ENCODE measurements around the gene LINGO4.

DNA sequence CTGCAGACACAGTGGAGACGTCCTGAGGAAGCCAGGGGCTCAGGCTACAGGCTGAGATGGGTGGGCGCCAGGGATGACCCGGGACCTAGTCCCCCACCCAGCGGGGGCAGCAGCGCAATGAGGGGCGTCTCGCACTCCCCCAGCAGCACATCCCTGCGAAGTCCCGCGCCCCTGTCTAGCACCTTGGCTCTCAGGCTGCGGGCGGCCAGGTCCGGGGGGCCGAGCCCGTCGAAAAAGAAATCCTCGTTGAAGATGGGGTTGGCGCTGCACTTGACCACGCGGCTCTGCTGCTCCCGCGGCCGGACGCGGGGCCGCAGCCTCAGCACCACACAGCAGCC, 32.6 kb upstream of the LINGO4 start:
- no peak for TF ChIP-seq ZNF16 (tag by site-specific recombination; IDR thresholded peaks at IDR 0.05; ENCODE audit: low read depth)
- TF ChIP-seq, protein P1, sequence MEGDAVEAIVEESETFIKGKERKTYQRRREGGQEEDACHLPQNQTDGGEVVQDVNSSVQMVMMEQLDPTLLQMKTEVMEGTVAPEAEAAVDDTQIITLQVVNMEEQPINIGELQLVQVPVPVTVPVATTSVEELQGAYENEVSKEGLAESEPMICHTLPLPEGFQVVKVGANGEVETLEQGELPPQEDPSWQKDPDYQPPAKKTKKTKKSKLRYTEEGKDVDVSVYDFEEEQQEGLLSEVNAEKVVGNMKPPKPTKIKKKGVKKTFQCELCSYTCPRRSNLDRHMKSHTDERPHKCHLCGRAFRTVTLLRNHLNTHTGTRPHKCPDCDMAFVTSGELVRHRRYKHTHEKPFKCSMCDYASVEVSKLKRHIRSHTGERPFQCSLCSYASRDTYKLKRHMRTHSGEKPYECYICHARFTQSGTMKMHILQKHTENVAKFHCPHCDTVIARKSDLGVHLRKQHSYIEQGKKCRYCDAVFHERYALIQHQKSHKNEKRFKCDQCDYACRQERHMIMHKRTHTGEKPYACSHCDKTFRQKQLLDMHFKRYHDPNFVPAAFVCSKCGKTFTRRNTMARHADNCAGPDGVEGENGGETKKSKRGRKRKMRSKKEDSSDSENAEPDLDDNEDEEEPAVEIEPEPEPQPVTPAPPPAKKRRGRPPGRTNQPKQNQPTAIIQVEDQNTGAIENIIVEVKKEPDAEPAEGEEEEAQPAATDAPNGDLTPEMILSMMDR (tag by site-specific recombination; IDR thresholded peaks at IDR 0.05), result no peak
- TF ChIP-seq, protein P2, sequence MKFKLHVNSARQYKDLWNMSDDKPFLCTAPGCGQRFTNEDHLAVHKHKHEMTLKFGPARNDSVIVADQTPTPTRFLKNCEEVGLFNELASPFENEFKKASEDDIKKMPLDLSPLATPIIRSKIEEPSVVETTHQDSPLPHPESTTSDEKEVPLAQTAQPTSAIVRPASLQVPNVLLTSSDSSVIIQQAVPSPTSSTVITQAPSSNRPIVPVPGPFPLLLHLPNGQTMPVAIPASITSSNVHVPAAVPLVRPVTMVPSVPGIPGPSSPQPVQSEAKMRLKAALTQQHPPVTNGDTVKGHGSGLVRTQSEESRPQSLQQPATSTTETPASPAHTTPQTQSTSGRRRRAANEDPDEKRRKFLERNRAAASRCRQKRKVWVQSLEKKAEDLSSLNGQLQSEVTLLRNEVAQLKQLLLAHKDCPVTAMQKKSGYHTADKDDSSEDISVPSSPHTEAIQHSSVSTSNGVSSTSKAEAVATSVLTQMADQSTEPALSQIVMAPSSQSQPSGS (tag by site-specific recombination; IDR thresholded peaks at IDR 0.05; ENCODE audit: low read depth), result no peak
- TF ChIP-seq, protein P3, sequence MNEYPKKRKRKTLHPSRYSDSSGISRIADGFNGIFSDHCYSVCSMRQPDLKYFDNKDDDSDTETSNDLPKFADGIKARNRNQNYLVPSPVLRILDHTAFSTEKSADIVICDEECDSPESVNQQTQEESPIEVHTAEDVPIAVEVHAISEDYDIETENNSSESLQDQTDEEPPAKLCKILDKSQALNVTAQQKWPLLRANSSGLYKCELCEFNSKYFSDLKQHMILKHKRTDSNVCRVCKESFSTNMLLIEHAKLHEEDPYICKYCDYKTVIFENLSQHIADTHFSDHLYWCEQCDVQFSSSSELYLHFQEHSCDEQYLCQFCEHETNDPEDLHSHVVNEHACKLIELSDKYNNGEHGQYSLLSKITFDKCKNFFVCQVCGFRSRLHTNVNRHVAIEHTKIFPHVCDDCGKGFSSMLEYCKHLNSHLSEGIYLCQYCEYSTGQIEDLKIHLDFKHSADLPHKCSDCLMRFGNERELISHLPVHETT (tag by site-specific recombination; IDR thresholded peaks at IDR 0.05), result no peak
- TF ChIP-seq ZNF324 (tag by site-specific recombination; IDR thresholded peaks at IDR 0.05), result no peak
- no peak for TF ChIP-seq ZNF23 (tag by site-specific recombination; IDR thresholded peaks at IDR 0.05; ENCODE audit: borderline replicate concordance)
- TF ChIP-seq ZNF548 (tag by site-specific recombination; IDR thresholded peaks at IDR 0.05), result no peak
- TF ChIP-seq, protein P4, sequence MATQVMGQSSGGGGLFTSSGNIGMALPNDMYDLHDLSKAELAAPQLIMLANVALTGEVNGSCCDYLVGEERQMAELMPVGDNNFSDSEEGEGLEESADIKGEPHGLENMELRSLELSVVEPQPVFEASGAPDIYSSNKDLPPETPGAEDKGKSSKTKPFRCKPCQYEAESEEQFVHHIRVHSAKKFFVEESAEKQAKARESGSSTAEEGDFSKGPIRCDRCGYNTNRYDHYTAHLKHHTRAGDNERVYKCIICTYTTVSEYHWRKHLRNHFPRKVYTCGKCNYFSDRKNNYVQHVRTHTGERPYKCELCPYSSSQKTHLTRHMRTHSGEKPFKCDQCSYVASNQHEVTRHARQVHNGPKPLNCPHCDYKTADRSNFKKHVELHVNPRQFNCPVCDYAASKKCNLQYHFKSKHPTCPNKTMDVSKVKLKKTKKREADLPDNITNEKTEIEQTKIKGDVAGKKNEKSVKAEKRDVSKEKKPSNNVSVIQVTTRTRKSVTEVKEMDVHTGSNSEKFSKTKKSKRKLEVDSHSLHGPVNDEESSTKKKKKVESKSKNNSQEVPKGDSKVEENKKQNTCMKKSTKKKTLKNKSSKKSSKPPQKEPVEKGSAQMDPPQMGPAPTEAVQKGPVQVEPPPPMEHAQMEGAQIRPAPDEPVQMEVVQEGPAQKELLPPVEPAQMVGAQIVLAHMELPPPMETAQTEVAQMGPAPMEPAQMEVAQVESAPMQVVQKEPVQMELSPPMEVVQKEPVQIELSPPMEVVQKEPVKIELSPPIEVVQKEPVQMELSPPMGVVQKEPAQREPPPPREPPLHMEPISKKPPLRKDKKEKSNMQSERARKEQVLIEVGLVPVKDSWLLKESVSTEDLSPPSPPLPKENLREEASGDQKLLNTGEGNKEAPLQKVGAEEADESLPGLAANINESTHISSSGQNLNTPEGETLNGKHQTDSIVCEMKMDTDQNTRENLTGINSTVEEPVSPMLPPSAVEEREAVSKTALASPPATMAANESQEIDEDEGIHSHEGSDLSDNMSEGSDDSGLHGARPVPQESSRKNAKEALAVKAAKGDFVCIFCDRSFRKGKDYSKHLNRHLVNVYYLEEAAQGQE (tag by site-specific recombination; IDR thresholded peaks at IDR 0.05), result no peak
- no peak for TF ChIP-seq ZBTB7A (tag by site-specific recombination; IDR thresholded peaks at IDR 0.05; ENCODE audit: low read depth)
- TF ChIP-seq, protein P5, sequence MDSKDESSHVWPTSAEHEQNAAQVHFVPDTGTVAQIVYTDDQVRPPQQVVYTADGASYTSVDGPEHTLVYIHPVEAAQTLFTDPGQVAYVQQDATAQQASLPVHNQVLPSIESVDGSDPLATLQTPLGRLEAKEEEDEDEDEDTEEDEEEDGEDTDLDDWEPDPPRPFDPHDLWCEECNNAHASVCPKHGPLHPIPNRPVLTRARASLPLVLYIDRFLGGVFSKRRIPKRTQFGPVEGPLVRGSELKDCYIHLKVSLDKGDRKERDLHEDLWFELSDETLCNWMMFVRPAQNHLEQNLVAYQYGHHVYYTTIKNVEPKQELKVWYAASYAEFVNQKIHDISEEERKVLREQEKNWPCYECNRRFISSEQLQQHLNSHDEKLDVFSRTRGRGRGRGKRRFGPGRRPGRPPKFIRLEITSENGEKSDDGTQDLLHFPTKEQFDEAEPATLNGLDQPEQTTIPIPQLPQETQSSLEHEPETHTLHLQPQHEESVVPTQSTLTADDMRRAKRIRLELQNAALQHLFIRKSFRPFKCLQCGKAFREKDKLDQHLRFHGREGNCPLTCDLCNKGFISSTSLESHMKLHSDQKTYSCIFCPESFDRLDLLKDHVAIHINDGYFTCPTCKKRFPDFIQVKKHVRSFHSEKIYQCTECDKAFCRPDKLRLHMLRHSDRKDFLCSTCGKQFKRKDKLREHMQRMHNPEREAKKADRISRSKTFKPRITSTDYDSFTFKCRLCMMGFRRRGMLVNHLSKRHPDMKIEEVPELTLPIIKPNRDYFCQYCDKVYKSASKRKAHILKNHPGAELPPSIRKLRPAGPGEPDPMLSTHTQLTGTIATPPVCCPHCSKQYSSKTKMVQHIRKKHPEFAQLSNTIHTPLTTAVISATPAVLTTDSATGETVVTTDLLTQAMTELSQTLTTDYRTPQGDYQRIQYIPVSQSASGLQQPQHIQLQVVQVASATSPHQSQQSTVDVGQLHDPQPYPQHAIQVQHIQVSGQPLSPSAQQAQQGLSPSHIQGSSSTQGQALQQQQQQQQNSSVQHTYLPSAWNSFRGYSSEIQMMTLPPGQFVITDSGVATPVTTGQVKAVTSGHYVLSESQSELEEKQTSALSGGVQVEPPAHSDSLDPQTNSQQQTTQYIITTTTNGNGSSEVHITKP (tag by site-specific recombination; IDR thresholded peaks at IDR 0.05), result no peak

All from HEK293 (cell line).